Activated CD4-positive, alpha-beta T cell treated with anti-CD3 and anti-CD28 coated beads, Interleukin-2, amount 50 U/mL, for 24 hours (primary cell): ENCODE measurements around the gene MYL5.
"Not testable (repeated sequence)": the region's sequence is repeated elsewhere in the genome, so short reads cannot be mapped to it uniquely, and the experiment has no call there.

ENCODE experiments used
- DNase-seq, 2 donors: peaks; one replicate each; pipeline ENCODE4 v3.0.0-alpha.2; 2020; ENCODE audit warnings: low read depth in 1 of 2, low spot score in 1 of 2

MYL5 gene

GRCh38 chr4:635851-636627 lies 38.3 kb upstream of the MYL5 start:
- no peak for DNase-seq

DNA sequence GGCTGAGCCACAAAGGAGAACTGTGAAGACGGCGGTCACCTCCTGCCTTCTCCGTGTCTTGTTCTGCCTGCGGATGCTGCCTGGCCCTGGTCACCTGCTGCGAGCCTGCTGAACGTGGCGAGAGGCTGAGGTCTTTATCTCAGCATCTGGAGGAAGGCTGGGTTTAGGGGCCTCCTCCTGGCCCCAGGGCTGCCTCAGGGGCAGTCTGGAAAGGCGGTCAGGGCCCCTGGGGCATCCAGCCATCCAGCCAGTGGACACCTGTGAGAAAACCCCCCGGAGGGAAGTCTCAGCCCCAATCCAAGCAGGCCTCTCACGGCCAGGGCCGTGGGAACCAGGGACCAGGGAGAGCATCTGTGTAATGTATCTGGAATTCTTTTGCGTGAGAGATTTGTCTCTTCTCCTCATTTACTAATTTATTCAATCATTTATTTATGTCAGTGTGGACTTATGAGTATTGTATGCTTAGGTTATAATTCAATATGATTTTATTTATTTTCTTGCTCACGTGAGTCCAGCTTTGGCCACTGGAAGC lies 37.6 kb upstream of the MYL5 start:
- DNase-seq: no peak

DNA sequence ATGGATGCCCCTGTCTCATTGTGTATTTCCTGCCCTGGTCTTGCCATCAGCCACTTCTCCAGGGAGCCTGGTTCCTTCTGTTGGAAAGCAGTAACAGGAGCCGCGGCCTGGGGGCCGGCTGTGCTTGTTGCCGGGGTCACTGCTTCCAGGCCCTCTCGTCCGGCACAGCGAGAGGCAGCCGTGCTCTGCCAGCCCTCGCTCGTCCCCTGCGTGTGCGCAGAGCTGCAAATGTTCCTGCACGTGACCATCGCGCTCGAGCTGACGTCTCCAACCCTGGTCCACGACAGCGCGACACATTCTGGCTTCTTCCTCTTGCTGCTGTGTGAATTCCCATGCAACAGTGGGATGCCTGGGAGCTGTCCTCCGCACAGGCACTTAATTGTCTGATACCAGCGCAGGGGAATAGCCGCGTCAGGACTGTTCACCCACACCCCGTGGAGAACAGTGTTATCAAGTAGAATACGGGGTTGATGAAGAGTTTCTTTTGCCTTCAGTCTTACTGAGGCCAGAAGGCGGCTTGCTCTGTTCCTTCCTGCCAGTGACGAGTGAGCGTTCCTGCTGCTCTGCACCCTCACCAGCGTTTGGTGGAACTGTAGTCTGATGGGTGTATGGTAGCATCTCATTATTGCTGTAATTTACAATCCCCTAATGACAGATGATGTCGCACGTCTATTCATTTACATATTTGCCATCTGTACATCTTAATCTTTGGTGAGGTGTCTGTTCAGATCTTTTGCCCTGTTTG lies 36.6 kb upstream of the MYL5 start:
- no peak for DNase-seq

DNA sequence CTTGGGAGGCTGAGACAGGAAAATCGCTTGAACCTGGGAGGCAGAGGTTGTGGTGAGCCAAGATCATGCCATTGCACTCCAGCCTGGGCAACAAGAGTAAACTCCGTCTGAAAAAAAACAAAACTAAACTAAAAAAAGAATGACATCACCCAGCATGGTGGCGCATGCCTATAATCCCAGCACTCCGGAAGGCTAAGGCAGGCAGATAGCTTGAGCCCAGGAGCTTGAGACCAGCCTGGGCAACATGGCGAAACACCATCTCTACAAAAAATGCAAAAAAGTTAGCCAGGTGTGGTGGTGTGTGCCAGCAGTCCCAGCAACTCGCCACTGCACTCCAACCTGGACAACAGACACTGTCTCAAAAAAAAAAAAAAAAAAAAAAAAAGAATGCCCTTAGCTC lies 32.0 kb upstream of the MYL5 start:
- DNase-seq: not testable (repeated sequence)

- DNase-seq: no peak
Measured at GRCh38 chr4:646460-646859, 27.9 kb upstream of the MYL5 start.

DNA sequence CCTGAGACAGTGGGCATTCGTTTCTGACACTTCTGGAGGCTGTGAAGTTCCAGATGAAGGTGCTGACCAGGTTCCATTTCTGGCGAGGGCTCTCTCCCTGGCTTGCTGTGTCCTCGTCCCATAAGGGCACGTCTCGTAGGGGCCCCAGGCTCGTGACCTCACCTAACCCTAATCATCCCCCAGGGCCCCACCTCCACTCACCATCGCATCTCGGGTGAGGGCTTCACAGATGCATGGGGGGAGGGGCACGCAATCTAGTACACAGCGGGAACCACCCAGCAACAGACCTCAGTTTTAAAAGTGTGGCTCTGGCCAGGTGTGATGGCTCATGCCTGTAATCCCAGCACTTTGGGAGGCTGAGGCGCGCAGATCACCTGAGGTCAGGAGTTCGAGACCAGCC lies 26.9 kb upstream of the MYL5 start:
- DNase-seq: no peak

- no peak for DNase-seq
Measured at GRCh38 chr4:648579-649292, 25.6 kb upstream of the MYL5 start.

DNA sequence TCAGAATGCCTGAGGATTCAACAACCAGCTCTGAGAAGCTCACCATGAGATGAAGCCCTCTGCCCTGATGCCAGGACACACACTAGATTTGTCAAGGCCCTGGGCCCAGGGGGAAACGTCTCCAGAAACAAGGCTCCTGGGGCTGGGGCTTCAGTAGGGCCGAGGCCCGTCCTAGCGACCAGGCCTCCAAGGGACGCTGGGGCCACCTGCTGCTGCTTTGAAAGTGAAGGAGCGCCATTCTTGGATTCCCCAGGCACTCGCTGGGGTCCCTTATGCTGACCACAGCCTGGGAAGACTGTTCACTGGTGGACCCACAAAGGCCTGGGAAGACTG lies 25.1 kb upstream of the MYL5 start:
- no peak for DNase-seq

DNA sequence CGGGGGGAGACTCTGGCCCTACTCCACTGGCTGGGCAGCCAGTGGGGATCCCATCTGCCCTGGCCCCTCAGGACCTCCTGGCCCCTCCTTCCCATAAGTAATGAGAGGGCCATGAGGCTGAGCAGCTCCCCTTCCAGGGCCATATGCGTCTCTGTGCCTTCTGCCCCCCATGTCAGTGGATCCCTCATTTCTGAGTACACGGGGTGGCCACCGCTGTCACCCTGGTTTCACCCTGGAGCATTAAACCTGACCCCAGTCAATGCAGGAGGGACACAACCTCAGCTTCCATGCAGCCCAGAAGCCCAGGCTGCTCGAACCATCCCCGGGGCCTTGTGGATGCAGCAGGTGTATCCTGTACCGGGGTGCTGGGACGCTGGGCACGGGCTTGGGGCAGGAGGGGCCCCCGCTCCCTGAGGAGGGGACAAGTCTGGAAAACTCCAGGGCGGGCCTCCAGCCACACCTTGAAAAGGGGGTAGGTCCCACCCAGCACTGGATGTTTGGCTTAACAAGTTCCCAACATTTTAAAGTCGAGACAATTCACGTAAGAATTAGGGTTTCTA lies 24.5 kb upstream of the MYL5 start:
- no peak for DNase-seq

DNA sequence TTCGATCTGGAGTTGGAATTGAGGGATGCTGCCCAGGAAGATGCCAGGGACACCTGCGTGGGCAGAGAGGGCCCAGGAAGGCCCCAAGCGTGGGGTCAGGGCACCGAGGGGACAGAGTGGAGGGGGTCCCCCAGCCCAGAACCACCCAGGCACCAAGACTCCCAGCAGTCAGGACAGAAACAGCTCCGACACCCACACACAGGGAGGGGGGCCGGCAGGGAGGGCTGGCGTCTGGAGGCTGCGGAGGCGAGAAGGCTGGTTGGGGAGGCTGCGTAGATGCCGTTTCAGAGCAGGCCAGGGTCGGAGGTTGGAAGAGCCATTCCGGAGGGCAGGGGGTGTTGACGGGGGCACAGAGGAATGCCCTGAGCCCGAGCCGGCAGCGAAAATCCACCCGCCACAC lies 23.9 kb upstream of the MYL5 start:
- no peak for DNase-seq

GRCh38 chr4:650951-651883 lies 23.1 kb upstream of the MYL5 start:
- DNase-seq: no peak

DNA sequence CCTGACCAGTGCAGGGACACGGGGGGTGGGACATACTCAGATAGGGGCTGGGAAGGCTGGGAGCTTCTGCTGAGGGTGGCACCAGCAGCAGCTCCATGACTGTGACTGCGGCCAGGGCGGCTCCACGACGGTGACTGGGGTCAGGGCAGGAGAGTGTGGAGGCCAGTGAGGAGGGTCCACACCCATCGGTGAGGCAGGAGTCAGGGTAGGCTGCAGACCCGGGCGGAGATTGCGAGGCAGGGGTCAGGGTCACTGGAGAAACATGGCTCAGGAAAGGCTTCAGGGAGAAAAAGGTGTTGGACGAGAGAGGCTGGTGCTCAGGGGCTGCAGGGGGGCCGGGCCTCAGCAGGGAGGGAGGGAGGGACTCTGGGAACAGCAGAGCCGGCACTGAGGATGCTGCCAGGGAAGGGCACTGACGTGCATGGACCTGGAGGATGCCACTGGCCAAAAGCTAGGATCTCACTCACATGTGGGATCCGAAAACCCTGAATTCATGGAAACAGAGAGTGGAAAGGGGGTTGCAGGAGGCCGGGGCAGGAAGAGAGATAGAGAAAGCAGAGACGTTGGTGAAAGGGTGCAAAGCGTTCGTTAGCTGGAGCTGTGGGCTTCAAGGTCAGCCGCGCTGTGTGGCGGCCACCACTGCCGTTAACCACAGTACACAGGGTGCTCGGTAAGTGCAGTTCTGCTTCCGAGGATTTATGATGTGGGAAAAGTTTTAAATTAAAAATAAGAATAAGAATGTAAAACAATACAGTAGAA lies 22.3 kb upstream of the MYL5 start:
- DNase-seq: no peak

DNA sequence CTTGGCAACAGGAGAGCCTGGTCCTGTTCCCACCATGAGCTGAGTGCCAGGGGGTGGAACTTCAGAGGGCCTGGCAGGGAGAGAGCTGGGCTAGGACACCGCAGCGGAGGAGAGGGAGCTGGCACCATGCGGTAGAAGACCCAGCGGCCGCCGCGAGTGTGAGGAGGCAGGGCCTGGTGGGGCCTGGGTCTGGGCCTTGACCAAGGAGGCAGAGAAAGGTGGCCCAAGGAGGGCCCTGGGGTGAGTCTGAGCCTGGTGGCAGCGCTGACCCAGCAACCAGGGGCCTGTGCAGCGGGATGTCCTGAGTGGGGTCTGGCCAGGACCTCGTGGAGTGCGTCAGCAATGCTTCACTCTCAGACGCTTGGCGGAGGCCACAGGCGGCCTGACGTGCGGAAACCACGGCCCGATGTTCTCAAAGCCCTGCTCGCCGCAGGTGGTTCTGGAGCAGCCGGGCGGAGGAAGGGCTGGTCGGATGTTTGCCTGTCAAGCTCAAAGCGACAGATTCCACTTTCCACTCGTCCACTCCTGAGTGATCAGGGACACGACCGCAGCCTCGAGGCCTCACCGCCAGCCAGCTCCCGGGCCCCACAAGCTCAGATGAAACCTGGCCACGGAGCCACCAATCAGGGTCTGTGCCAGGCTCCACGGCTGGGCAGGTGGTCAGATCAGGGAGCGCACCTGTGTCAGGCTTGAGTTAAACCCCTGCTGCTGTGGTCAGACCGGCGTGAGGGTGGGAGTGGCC lies 21.1 kb upstream of the MYL5 start:
- DNase-seq: no peak

DNA sequence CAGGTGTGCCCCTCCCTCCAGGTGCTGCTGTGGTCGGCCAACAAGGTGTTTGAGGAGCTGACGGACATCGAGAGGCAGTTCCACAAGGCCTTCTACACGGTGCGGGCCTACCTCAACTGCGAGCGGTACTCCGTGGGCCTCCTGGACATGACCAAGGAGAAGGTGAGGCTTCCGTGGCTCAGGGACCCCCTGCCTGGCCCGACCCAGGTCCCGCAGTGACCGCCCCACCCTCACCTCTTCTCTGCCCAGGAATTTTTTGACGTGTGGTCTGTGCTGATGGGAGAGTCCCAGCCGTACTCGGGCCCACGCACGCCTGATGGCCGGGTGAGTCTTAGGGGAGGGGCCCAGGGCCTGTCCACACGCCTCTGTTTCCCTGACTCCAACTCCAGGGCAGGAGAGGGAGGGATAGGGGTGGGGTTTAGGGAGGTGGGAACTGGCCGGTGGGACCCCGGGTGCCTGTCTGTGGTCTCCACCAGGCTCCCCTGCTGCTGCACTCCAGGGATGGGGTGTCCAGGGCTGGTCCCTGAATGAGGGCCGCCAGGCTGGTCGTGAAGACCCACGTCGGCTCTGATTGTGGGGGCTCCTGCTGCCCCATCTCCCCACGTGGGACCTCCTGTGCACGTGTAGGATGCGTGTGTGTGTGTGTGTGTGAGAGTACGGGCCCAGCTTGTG lies 20.4 kb upstream of the MYL5 start:
- no peak for DNase-seq

- DNase-seq: no peak
Measured at GRCh38 chr4:654503-654845, 19.9 kb upstream of the MYL5 start.

DNA sequence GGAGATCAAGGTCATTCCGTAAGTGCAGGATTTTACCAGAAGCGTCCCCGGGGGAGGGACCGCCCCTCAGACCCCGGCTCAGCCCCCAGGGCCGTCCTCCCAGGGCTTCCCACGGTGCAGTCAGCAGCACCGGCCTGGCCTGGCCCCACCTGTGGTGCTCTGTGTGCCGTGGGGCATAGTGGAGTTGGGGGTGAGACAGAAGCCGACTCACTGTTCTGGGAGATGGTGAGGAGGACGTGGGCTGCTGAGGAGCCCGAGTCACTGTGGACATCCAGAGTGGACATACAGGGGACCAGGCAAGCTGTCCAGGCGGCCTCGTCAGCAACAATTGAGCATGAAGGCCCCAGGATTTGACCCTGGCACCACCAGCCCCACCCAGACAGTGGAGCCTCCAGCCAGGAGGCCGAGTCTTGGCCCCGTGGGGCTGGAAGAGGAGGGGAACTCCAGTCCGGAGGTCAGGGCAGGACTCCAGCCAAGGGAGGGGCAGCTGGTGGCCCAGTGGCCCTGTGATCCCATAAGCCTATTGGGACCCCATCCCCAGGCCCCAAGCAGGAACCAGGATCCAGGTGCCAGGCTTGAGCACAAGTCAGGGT lies 19.4 kb upstream of the MYL5 start:
- DNase-seq: no peak

DNA sequence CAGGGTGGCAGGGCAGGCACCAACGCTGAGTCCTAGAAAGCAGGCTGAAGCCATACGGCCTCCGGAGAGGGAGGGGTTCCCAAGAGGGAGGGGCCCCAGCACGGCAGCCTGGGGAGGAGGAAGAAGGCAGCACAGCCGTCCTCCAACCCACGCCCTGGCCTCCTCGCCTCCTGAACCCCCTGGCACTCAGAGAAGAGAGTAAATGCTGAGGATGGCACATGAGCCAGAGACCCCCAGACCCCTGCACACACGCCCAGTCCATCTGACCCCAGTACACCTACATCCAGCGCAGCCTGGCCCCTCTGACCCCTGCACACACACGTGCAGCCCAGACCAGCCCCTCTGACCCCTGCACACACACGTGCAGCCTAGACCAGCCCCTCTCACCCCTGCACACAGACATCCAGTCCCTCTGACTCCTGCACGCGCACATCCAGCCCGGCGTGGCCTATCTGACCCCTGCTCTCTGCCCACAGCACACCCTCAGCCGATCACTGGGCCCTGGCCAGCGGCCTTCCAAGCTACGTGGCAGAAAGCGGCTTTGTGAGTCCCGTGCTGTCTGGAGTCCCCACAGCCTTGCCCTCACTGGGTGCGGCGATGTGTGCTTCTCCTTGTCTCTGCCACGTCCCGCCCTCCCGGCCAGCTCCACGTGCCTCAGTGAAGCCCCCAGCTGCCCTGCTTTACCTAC lies 18.7 kb upstream of the MYL5 start:
- no peak for DNase-seq
